K562 (cell line): Measurements from ENCODE around the gene XPR1. TPM values are rescaled to one million over a fixed set of nuclear protein-coding genes. Genes with fewer than 3 reads are reported as not detected.

ENCODE experiments used
- ATAC-seq: fragments of 200-7000 bp; cut with Tn5 transposase; 3 replicates; pipeline ENCODE4 v1.9.1; 2020; ENCODE audit warnings: moderate library complexity
- BruUV-seq: library from RNA; stranded (reverse); fragments of 400-500 nt; replicated peaks from 2 replicates; lab custom pipeline; 2021; lab: Mats Ljungman, UMichigan
- CTCF ChIA-PET: fragments of 300-600 bp; formaldehyde crosslinking; extraction: SDS; loops from one replicate; lab custom pipeline; 2021; ENCODE audit warnings: low intra/inter-chr PET ratio; lab: Yijun Ruan, JAX
- POLR2A ChIA-PET: fragments of 300-600, 350-650 bp; sonication (Branson Sonifier 250); formaldehyde crosslinking; extraction: SDS; loops from one replicate; lab custom pipeline; 2021; ENCODE audit warnings: antibody characterized with exemption, inconsistent platforms; lab: Yijun Ruan, JAX
- DNase-seq, 4 experiments: peaks; one replicate each; pipeline versions ENCODE4 v3.0.0 to v3.0.0-alpha.2; 2011 to 2018; ENCODE audit warnings: low spot score in 3 of 4, mixed read lengths in 3 of 4; ENCODE audit errors: extremely low read depth in 1 of 4
- FAIRE-seq: peaks from 2 replicates; lab custom pipeline; 2011; peaks lifted over from hg19 to GRCh38; lab: Jason Lieb, UNC
- H2AFZ ChIP-seq: 2 replicates; pipeline ENCODE4 v1.6.0; 2011; ENCODE audit warnings: low read depth, low read length, control low read depth, inconsistent platforms
- H3K27ac ChIP-seq: fragments of 200-600 bp; 3 replicates; pipeline ENCODE4 v1.8.0; 2011; ENCODE audit warnings: low read depth, mild to moderate bottlenecking, control low read depth, inconsistent platforms, low read length, moderate library complexity, mixed read lengths; ENCODE audit errors: extremely low read depth
- H3K27me3 ChIP-seq, 2 experiments: fragments of 300-600 bp in 1 of 2; 2 replicates in 1 of 2; 3 replicates in 1 of 2; pipeline versions ENCODE4 v1.6.0 to v1.8.0; 2011; ENCODE audit warnings: inconsistent platforms in 2 of 2, low read length in 2 of 2, mild to moderate bottlenecking in 1 of 2, mixed read lengths in 1 of 2, moderate library complexity in 1 of 2; ENCODE audit not compliant: control insufficient read depth in 2 of 2, insufficient read depth in 2 of 2
- H3K36me3 ChIP-seq: fragments of 300-600 bp; 3 replicates; pipeline ENCODE4 v1.8.0; 2011; ENCODE audit warnings: mild to moderate bottlenecking, low read length, inconsistent platforms; ENCODE audit not compliant: control insufficient read depth, insufficient read depth
- H3K4me1 ChIP-seq, 2 experiments: fragments of 200-600 bp in 1 of 2; replicated peaks in 1 of 2; 2 replicates in 1 of 2; 3 replicates in 1 of 2; pipeline versions ENCODE4 v1.5.1 to v1.8.0; 2011; ENCODE audit warnings: inconsistent platforms in 2 of 2, low read length in 2 of 2, mild to moderate bottlenecking in 1 of 2, mixed read lengths in 1 of 2, moderate library complexity in 1 of 2; ENCODE audit not compliant: control insufficient read depth in 2 of 2, insufficient read depth in 2 of 2
- H3K4me2 ChIP-seq: 2 replicates; pipeline ENCODE4 v1.6.1; 2011; ENCODE audit warnings: low read length, control low read depth, inconsistent platforms, mixed read lengths; ENCODE audit not compliant: insufficient read depth
- H3K4me3 ChIP-seq: fragments of 200-600 bp; sonication (generic), shearing (Covaris generic); 2 replicates; pipeline ENCODE4 v1.5.1; 2016; ENCODE audit warnings: control low read depth, inconsistent platforms
- H3K79me2 ChIP-seq: fragments of 200-600 bp; 3 replicates; pipeline ENCODE4 v1.8.0; 2011; ENCODE audit warnings: low read length, inconsistent platforms; ENCODE audit not compliant: control insufficient read depth, insufficient read depth
- H3K9ac ChIP-seq, 2 experiments: 2 replicates each; pipeline versions ENCODE4 v1.6.0 to v1.6.1; 2011; ENCODE audit warnings: low read depth in 2 of 2, low read length in 2 of 2, control low read depth in 1 of 2, inconsistent platforms in 1 of 2, mild to moderate bottlenecking in 1 of 2, mixed read lengths in 1 of 2; ENCODE audit not compliant: insufficient read depth in 1 of 2
- H3K9me1 ChIP-seq: one replicate; pipeline ENCODE4 v1.6.0; 2011; ENCODE audit warnings: inconsistent platforms, mild to moderate bottlenecking, low read length, moderate library complexity; ENCODE audit not compliant: control insufficient read depth, insufficient read depth
- H3K9me3 ChIP-seq: replicated peaks from 2 replicates; pipeline ENCODE4 v1.5.1; 2011; ENCODE audit warnings: low read depth, low read length, inconsistent platforms; ENCODE audit not compliant: control insufficient read depth, insufficient read depth
- H4K20me1 ChIP-seq: replicated peaks from 2 replicates; pipeline ENCODE4 v1.6.1; 2011; ENCODE audit warnings: low read length, inconsistent platforms, mixed read lengths; ENCODE audit not compliant: control insufficient read depth, insufficient read depth
- EP400 ChIP-seq: fragments of 450-650 bp; IDR thresholded peaks from 2 replicates; pipeline ENCODE4 v1.6.1; 2017; ENCODE audit warnings: antibody characterized with exemption, mild to moderate bottlenecking, moderate library complexity
- EZH2 ChIP-seq: IDR thresholded peaks from 2 replicates; pipeline ENCODE4 v1.6.1; 2012; ENCODE audit warnings: low read depth, mild to moderate bottlenecking, inconsistent platforms, low read length, borderline replicate concordance
- NEUROD1 ChIP-seq: fragments of 150-350 bp; IDR thresholded peaks from 2 replicates; pipeline ENCODE4 v1.6.1; 2014; ENCODE audit warnings: borderline replicate concordance, low read length, low read depth; ENCODE audit not compliant: partially characterized antibody
- POLR2B ChIP-seq: fragments of 450-650 bp; IDR thresholded peaks from 2 replicates; pipeline ENCODE4 v1.6.1; 2018; ENCODE audit warnings: low read depth; ENCODE audit not compliant: partially characterized antibody
- SETDB1 ChIP-seq: IDR thresholded peaks from one replicate; pipeline ENCODE4 v1.6.1; 2012; ENCODE audit warnings: low read length, control low read depth, inconsistent platforms
- SUPT5H ChIP-seq: fragments of 450-650 bp; IDR thresholded peaks from 2 replicates; pipeline ENCODE4 v1.6.1; 2016
- TBL1XR1 ChIP-seq, 2 experiments: IDR thresholded peaks; 2 replicates each; pipeline ENCODE4 v1.6.1; 2012; ENCODE audit warnings: improper control_type of control experiment in 2 of 2, low read length in 2 of 2, mild to moderate bottlenecking in 1 of 2
- TCF3 ChIP-seq: sonication (generic); formaldehyde crosslinking; IDR thresholded peaks from 2 replicates; pipeline ENCODE4 v1.4.0; 2020; ENCODE audit warnings: mild to moderate bottlenecking, missing genetic modification reagents
- TOE1 ChIP-seq, 2 experiments: fragments of 450-650 bp in 1 of 2; sonication (generic) in 1 of 2; formaldehyde crosslinking in 1 of 2; IDR thresholded peaks; 2 replicates each; pipeline versions ENCODE4 v1.7.1 to v1.8.0; 2016 to 2022; ENCODE audit warnings: borderline replicate concordance in 2 of 2, mild to moderate bottlenecking in 2 of 2, antibody characterized with exemption in 1 of 2, inconsistent platforms in 1 of 2, low read depth in 1 of 2, missing genetic modification reagents in 1 of 2, moderate library complexity in 1 of 2
- ZNF830 ChIP-seq: fragments of 250-450 bp; sonication (Bioruptor Pico); IDR thresholded peaks from 2 replicates; pipeline ENCODE4 v1.5.0; 2021; ENCODE audit warnings: mild to moderate bottlenecking
- in situ Hi-C: fragments of 300-500 bp; cut with MboI; formaldehyde crosslinking; loops from 4 replicates; pipeline ENCODE4 v1.15.0; 2018; ENCODE audit warnings: inconsistent platforms, mixed read lengths
- intact Hi-C: fragments of 100-400 bp; cut with micrococcal nuclease; formaldehyde crosslinking; loops from 2 replicates; pipeline ENCODE4 v1.14.2; 2022
- polyA plus RNA-seq, 8 experiments: library from polyadenylated mRNA; depleted of rRNA in 4 of 8; stranded (reverse) in 5 of 8; unstranded in 3 of 8; fragments of >200 nt; fragmentation: Nextera tagmentation in 2 of 8; fragmentation: Illumina TruSeq in 1 of 8; extraction: Ambion mirVana in 2 of 8; extraction: Trizol in 1 of 8; gene quantifications; 2 replicates each; pipeline versions ENCODE4 v1.2.1 to v1.2.3, GENCODE V29; 2011 to 2014; ENCODE audit warnings: inconsistent platforms in 1 of 8, missing spikeins in 1 of 8
- total RNA-seq, 7 experiments: library from RNA; depleted of rRNA in 6 of 7; stranded (reverse); fragments of >200 nt in 6 of 7; fragmentation: Illumina TruSeq in 2 of 7; extraction: Trizol in 2 of 7; gene quantifications; 2 replicates each; pipeline versions ENCODE4 v1.2.1 to v1.2.3, GENCODE V29; 2011 to 2021; ENCODE audit warnings: low replicate concordance in 1 of 7
- TF ChIP-seq, protein P1 (sequence below): fragments of 450-650 bp; IDR thresholded peaks from 2 replicates; pipeline ENCODE4 v1.6.1; 2016; ENCODE audit warnings: mild to moderate bottlenecking, moderate library complexity

Gene XPR1
- total and polyA plus RNA-seq, 9 of the 15 experiments (the other 6 are each of a cell fraction or from before 2014, with no cell fraction given) = 3.0 to 66.2 (median 38.6) TPM

DNA sequence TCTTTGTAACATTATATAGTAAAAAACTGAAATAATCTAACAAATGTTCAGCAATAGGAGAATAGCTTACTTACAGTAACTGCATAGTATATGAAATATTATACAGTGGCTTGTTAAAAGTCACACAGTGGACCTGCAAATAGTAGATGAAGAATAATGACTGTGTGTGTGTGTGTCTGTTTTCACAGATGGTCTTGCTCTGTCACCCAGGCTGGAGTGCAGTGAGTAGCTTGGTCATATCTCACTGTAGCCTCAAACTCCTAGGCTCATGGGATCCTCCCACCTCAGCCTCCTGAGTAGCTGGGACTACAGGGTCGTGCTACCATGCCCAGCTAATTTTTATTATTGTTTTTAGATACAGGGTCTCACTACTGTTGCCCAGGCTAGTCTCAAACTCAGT, 213.5 kb downstream of the XPR1 start (continued):
- TF ChIP-seq TOE1 (IDR thresholded peaks at IDR 0.05; ENCODE audit: borderline replicate concordance) = no peak
- no peak for TF ChIP-seq TOE1 (CRISPR knock-in tag; IDR thresholded peaks at IDR 0.05; ENCODE audit: borderline replicate concordance, low read depth)
- no peak for TF ChIP-seq EP400
- TF ChIP-seq TCF3 (CRISPR knock-in tag) = peak; percentile 31; the same call in 1 of the 2 replicates

DNA sequence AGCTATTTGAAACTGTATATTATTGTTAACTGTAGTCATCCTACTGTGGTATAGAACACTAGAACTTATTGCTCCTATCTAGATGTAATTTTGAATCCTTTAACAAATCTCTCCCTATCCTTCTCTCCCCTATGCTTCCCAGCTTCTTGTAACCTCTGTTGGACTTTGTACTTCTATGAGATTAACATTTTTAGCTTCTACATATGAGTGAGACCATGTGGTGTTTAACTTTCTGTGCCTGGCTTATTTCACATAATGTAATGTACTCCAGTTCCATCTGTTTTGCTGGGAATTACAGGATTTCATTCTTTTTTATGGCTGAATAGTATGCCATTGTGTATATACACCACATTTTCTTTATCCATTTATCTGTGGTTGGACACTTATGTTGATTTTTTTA, 216.4 kb downstream of the XPR1 start:
- Histone ChIP-seq H2AFZ (no peak overlapping the region), H3K27me3 (no peaks in the 10 kb centered on the region), H3K4me1 (no peaks in the 10 kb centered on the region; a peak in 1 of 5 replicates), H3K36me3 (peaks cover 9% of the 10 kb centered on the region; the same call in 1 of the 3 replicates), H3K9me1 (no peaks in the 10 kb centered on the region), H4K20me1 (no peaks in the 10 kb centered on the region), H3K4me3 (no peak overlapping the region), H3K9me3 (no peaks in the 10 kb centered on the region), H3K27ac (no peak overlapping the region), H3K9ac (no peak overlapping the region), H3K4me2 (no peak overlapping the region), H3K79me2 (no peaks in the 10 kb centered on the region)
- FAIRE-seq (no peak), DNase-seq (no peak), ATAC-seq (no peak)
- intact Hi-C loops (no loop called here), in situ Hi-C loops (no loop called here)
- ChIA-PET POLR2A (interaction anchor here (1.0 kb wide), 1 partner anchor 312 kb away, joined by 4 read pairs; no protein-coding TSS in a partner anchor), CTCF (no interaction called here)
- no TSS peak for BruUV-seq
- no peak for TF ChIP-seq TBL1XR1 (IDR thresholded peaks at IDR 0.05; ENCODE audit: low read length in 2 of 2)
- TF ChIP-seq SETDB1 = no peak
- TF ChIP-seq POLR2B = no peak
- no peak for TF ChIP-seq ZNF830 (CRISPR knock-in tag)
- no peak for TF ChIP-seq EZH2
- no peak for TF ChIP-seq NEUROD1
- TF ChIP-seq, protein P1, sequence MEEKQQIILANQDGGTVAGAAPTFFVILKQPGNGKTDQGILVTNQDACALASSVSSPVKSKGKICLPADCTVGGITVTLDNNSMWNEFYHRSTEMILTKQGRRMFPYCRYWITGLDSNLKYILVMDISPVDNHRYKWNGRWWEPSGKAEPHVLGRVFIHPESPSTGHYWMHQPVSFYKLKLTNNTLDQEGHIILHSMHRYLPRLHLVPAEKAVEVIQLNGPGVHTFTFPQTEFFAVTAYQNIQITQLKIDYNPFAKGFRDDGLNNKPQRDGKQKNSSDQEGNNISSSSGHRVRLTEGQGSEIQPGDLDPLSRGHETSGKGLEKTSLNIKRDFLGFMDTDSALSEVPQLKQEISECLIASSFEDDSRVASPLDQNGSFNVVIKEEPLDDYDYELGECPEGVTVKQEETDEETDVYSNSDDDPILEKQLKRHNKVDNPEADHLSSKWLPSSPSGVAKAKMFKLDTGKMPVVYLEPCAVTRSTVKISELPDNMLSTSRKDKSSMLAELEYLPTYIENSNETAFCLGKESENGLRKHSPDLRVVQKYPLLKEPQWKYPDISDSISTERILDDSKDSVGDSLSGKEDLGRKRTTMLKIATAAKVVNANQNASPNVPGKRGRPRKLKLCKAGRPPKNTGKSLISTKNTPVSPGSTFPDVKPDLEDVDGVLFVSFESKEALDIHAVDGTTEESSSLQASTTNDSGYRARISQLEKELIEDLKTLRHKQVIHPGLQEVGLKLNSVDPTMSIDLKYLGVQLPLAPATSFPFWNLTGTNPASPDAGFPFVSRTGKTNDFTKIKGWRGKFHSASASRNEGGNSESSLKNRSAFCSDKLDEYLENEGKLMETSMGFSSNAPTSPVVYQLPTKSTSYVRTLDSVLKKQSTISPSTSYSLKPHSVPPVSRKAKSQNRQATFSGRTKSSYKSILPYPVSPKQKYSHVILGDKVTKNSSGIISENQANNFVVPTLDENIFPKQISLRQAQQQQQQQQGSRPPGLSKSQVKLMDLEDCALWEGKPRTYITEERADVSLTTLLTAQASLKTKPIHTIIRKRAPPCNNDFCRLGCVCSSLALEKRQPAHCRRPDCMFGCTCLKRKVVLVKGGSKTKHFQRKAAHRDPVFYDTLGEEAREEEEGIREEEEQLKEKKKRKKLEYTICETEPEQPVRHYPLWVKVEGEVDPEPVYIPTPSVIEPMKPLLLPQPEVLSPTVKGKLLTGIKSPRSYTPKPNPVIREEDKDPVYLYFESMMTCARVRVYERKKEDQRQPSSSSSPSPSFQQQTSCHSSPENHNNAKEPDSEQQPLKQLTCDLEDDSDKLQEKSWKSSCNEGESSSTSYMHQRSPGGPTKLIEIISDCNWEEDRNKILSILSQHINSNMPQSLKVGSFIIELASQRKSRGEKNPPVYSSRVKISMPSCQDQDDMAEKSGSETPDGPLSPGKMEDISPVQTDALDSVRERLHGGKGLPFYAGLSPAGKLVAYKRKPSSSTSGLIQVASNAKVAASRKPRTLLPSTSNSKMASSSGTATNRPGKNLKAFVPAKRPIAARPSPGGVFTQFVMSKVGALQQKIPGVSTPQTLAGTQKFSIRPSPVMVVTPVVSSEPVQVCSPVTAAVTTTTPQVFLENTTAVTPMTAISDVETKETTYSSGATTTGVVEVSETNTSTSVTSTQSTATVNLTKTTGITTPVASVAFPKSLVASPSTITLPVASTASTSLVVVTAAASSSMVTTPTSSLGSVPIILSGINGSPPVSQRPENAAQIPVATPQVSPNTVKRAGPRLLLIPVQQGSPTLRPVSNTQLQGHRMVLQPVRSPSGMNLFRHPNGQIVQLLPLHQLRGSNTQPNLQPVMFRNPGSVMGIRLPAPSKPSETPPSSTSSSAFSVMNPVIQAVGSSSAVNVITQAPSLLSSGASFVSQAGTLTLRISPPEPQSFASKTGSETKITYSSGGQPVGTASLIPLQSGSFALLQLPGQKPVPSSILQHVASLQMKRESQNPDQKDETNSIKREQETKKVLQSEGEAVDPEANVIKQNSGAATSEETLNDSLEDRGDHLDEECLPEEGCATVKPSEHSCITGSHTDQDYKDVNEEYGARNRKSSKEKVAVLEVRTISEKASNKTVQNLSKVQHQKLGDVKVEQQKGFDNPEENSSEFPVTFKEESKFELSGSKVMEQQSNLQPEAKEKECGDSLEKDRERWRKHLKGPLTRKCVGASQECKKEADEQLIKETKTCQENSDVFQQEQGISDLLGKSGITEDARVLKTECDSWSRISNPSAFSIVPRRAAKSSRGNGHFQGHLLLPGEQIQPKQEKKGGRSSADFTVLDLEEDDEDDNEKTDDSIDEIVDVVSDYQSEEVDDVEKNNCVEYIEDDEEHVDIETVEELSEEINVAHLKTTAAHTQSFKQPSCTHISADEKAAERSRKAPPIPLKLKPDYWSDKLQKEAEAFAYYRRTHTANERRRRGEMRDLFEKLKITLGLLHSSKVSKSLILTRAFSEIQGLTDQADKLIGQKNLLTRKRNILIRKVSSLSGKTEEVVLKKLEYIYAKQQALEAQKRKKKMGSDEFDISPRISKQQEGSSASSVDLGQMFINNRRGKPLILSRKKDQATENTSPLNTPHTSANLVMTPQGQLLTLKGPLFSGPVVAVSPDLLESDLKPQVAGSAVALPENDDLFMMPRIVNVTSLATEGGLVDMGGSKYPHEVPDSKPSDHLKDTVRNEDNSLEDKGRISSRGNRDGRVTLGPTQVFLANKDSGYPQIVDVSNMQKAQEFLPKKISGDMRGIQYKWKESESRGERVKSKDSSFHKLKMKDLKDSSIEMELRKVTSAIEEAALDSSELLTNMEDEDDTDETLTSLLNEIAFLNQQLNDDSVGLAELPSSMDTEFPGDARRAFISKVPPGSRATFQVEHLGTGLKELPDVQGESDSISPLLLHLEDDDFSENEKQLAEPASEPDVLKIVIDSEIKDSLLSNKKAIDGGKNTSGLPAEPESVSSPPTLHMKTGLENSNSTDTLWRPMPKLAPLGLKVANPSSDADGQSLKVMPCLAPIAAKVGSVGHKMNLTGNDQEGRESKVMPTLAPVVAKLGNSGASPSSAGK = no peak
- TF ChIP-seq SUPT5H = no peak
